Erythroblast (primary cell): Measurements from ENCODE around the gene KCNB1.

Experiments
- GATA1 ChIP-seq: IDR thresholded peaks from 2 replicates; pipeline ENCODE4 v1.6.1; 2011; ENCODE audit warnings: low read depth, mild to moderate bottlenecking, control low read depth, low read length, moderate library complexity
- POLR2A ChIP-seq: IDR thresholded peaks from 2 replicates; pipeline ENCODE4 v1.6.1; 2011; ENCODE audit warnings: mild to moderate bottlenecking, low read length

- no peak for TF ChIP-seq POLR2A
- no peak for TF ChIP-seq GATA1
Measured at GRCh38 chr20:49482621-49483017, at the start of gene KCNB1.
